Measurements from ENCODE around the gene EML4. TPM values are rescaled to one million over a fixed set of nuclear protein-coding genes. Genes with fewer than 3 reads are reported as not detected.
A peak's percentile ranks its signal among the peaks of the same experiment; 100 is the strongest.

Gene EML4
- total and polyA plus RNA-seq, 2 of the 13 experiments (the other 11 are each of a cell fraction or from before 2014, with no cell fraction given): 243 to 476 TPM

DNA sequence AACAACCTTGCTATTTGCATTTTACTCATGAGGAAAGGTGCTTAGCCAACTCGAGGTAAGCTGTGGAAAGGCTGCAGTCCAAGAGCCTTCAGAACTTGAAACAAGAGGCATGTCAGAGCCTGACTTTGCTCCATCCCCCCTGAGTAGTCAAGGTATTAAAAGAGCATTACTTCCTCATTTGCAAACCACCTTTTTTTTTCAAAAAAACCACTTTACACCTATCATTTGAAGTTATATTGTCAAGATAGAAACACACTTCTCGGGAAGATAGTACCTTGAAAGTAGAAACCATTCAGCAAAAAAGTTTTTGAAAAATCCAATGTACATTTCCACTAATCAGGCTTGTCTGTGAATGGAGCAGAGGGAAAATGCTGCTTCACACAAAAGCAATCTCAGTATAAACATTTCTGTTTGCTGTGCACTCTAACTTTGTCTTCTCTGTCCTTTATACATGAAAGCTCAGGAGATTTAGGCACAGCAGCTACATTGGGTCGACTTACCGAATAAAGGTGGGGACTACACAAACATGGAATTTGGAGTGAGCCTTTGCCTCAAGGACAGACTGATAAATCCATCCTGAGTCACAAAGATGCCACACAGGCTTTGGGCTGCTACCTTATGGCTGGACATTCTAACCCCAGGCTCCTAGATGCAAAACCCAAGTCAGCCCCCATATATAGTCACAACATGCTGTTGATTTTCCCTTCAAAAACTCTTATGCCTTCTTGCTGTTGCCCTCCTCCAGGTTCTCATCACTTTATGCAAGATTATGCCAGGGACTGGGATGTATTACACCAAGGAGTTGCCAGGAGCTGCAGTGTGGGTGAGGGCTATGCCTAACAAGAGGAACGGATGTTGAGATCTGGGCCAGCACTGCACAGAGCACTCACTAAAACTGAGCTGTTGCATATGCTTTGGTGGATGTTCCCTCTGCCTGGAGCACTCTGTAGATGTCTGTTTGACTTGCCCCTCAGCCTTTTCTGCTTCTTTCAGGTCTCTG lies 41.4 kb upstream of the EML4 start (continued):
- TF ChIP-seq, protein P1, sequence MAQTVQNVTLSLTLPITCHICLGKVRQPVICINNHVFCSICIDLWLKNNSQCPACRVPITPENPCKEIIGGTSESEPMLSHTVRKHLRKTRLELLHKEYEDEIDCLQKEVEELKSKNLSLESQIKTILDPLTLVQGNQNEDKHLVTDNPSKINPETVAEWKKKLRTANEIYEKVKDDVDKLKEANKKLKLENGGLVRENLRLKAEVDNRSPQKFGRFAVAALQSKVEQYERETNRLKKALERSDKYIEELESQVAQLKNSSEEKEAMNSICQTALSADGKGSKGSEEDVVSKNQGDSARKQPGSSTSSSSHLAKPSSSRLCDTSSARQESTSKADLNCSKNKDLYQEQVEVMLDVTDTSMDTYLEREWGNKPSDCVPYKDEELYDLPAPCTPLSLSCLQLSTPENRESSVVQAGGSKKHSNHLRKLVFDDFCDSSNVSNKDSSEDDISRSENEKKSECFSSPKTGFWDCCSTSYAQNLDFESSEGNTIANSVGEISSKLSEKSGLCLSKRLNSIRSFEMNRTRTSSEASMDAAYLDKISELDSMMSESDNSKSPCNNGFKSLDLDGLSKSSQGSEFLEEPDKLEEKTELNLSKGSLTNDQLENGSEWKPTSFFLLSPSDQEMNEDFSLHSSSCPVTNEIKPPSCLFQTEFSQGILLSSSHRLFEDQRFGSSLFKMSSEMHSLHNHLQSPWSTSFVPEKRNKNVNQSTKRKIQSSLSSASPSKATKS (CRISPR knock-in tag; IDR thresholded peaks at IDR 0.05): peak; percentile 28; the same call in 1 of the 2 replicates
- TF ChIP-seq, protein P2, sequence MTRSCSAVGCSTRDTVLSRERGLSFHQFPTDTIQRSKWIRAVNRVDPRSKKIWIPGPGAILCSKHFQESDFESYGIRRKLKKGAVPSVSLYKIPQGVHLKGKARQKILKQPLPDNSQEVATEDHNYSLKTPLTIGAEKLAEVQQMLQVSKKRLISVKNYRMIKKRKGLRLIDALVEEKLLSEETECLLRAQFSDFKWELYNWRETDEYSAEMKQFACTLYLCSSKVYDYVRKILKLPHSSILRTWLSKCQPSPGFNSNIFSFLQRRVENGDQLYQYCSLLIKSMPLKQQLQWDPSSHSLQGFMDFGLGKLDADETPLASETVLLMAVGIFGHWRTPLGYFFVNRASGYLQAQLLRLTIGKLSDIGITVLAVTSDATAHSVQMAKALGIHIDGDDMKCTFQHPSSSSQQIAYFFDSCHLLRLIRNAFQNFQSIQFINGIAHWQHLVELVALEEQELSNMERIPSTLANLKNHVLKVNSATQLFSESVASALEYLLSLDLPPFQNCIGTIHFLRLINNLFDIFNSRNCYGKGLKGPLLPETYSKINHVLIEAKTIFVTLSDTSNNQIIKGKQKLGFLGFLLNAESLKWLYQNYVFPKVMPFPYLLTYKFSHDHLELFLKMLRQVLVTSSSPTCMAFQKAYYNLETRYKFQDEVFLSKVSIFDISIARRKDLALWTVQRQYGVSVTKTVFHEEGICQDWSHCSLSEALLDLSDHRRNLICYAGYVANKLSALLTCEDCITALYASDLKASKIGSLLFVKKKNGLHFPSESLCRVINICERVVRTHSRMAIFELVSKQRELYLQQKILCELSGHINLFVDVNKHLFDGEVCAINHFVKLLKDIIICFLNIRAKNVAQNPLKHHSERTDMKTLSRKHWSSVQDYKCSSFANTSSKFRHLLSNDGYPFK (CRISPR knock-in tag; IDR thresholded peaks at IDR 0.05; ENCODE audit: borderline replicate concordance): peak; percentile 62; the same call in 1 of the 2 replicates
- peak; percentile 96 for TF ChIP-seq ISL2 (CRISPR knock-in tag; IDR thresholded peaks at IDR 0.05)
- no peak for TF ChIP-seq BHLHE40 (IDR thresholded peaks at IDR 0.05; ENCODE audit: low read length)
- TF ChIP-seq, protein P3, sequence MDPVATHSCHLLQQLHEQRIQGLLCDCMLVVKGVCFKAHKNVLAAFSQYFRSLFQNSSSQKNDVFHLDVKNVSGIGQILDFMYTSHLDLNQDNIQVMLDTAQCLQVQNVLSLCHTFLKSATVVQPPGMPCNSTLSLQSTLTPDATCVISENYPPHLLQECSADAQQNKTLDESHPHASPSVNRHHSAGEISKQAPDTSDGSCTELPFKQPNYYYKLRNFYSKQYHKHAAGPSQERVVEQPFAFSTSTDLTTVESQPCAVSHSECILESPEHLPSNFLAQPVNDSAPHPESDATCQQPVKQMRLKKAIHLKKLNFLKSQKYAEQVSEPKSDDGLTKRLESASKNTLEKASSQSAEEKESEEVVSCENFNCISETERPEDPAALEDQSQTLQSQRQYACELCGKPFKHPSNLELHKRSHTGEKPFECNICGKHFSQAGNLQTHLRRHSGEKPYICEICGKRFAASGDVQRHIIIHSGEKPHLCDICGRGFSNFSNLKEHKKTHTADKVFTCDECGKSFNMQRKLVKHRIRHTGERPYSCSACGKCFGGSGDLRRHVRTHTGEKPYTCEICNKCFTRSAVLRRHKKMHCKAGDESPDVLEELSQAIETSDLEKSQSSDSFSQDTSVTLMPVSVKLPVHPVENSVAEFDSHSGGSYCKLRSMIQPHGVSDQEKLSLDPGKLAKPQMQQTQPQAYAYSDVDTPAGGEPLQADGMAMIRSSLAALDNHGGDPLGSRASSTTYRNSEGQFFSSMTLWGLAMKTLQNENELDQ (CRISPR knock-in tag; IDR thresholded peaks at IDR 0.05; ENCODE audit: borderline replicate concordance): no peak
- TF ChIP-seq ZNF878 (CRISPR knock-in tag; IDR thresholded peaks at IDR 0.05): peak; percentile 56; the same call in 1 of the 2 replicates
- no peak for TF ChIP-seq ZSCAN12 (CRISPR knock-in tag; IDR thresholded peaks at IDR 0.05)
- TF ChIP-seq MLLT10 (CRISPR knock-in tag; IDR thresholded peaks at IDR 0.05): no peak
- TF ChIP-seq FOSL1 (CRISPR knock-in tag; IDR thresholded peaks at IDR 0.05; ENCODE audit: borderline replicate concordance): peak; percentile 55; the same call in 1 of the 2 replicates
- peak; percentile 74 for TF ChIP-seq CEBPG (CRISPR knock-in tag; IDR thresholded peaks at IDR 0.05)
- TF ChIP-seq ZNF782 (CRISPR knock-in tag; IDR thresholded peaks at IDR 0.05; ENCODE audit: borderline replicate concordance): no peak
- TF ChIP-seq, protein P4, sequence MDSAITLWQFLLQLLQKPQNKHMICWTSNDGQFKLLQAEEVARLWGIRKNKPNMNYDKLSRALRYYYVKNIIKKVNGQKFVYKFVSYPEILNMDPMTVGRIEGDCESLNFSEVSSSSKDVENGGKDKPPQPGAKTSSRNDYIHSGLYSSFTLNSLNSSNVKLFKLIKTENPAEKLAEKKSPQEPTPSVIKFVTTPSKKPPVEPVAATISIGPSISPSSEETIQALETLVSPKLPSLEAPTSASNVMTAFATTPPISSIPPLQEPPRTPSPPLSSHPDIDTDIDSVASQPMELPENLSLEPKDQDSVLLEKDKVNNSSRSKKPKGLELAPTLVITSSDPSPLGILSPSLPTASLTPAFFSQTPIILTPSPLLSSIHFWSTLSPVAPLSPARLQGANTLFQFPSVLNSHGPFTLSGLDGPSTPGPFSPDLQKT (CRISPR knock-in tag; IDR thresholded peaks at IDR 0.05; ENCODE audit: borderline replicate concordance): no peak
- TF ChIP-seq RARA (CRISPR knock-in tag; IDR thresholded peaks at IDR 0.05): peak; percentile 77
- TF ChIP-seq, protein P5, sequence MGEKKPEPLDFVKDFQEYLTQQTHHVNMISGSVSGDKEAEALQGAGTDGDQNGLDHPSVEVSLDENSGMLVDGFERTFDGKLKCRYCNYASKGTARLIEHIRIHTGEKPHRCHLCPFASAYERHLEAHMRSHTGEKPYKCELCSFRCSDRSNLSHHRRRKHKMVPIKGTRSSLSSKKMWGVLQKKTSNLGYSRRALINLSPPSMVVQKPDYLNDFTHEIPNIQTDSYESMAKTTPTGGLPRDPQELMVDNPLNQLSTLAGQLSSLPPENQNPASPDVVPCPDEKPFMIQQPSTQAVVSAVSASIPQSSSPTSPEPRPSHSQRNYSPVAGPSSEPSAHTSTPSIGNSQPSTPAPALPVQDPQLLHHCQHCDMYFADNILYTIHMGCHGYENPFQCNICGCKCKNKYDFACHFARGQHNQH (CRISPR knock-in tag; IDR thresholded peaks at IDR 0.05): peak; percentile 76
- TF ChIP-seq, protein P6, sequence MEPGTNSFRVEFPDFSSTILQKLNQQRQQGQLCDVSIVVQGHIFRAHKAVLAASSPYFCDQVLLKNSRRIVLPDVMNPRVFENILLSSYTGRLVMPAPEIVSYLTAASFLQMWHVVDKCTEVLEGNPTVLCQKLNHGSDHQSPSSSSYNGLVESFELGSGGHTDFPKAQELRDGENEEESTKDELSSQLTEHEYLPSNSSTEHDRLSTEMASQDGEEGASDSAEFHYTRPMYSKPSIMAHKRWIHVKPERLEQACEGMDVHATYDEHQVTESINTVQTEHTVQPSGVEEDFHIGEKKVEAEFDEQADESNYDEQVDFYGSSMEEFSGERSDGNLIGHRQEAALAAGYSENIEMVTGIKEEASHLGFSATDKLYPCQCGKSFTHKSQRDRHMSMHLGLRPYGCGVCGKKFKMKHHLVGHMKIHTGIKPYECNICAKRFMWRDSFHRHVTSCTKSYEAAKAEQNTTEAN (CRISPR knock-in tag; conservative IDR thresholded peaks at IDR 0.05): 0 out of 2 replicates have a peak, but pooled peaks have one; percentile 50

Data from HepG2 (cell line).